HG03575 (cell line): Measurements from ENCODE around the gene ALCAM.
"Not testable (repeated sequence)": the region's sequence is repeated elsewhere in the genome, so short reads cannot be mapped to it uniquely, and the experiment has no call there.

Source experiments
- ATAC-seq: cut with Tn5 transposase; IDR thresholded peaks from one replicate; pipeline ENCODE4 v1.9.1; 2021; ENCODE audit not compliant: unreplicated experiment, insufficient number of reproducible peaks, low FRiP score; ENCODE audit errors: extremely low read depth

The ALCAM gene

GRCh38 chr3:105385179-105385578 is 18.5 kb downstream of the ALCAM start:
- ATAC-seq: no peak

- peak; percentile 45 for ATAC-seq
Observed at GRCh38 chr3:105385819-105386508, 19.3 kb downstream of the ALCAM start.

GRCh38 chr3:105387122-105387751 is 20.5 kb downstream of the ALCAM start:
- ATAC-seq: no peak

GRCh38 chr3:105388176-105388575 is 21.5 kb downstream of the ALCAM start:
- no peak for ATAC-seq

GRCh38 chr3:105389759-105390158 is 23.1 kb downstream of the ALCAM start:
- not testable (repeated sequence) for ATAC-seq

- not testable (repeated sequence) for ATAC-seq
Observed at GRCh38 chr3:105392598-105392997, 25.9 kb downstream of the ALCAM start.

GRCh38 chr3:105394177-105394576 is 27.5 kb downstream of the ALCAM start:
- no peak for ATAC-seq

- ATAC-seq: no peak
Observed at GRCh38 chr3:105397974-105398373, 31.3 kb downstream of the ALCAM start.

GRCh38 chr3:105398437-105398836 is 31.7 kb downstream of the ALCAM start:
- no peak for ATAC-seq

- ATAC-seq: no peak
Observed at GRCh38 chr3:105399062-105399461, 32.4 kb downstream of the ALCAM start.

- ATAC-seq: no peak
Observed at GRCh38 chr3:105399611-105400010, 32.9 kb downstream of the ALCAM start.

- ATAC-seq: no peak
Observed at GRCh38 chr3:105401254-105401653, 34.5 kb downstream of the ALCAM start.

- ATAC-seq: no peak
Observed at GRCh38 chr3:105401691-105402149, 35.0 kb downstream of the ALCAM start.

- ATAC-seq: no peak
Observed at GRCh38 chr3:105402287-105402801, 35.6 kb downstream of the ALCAM start.

GRCh38 chr3:105403034-105403433 is 36.3 kb downstream of the ALCAM start:
- not testable (repeated sequence) for ATAC-seq

GRCh38 chr3:105406268-105406667 is 39.6 kb downstream of the ALCAM start:
- no peak for ATAC-seq

GRCh38 chr3:105409364-105409763 is 42.7 kb downstream of the ALCAM start:
- no peak for ATAC-seq

GRCh38 chr3:105413343-105413887 is 46.7 kb downstream of the ALCAM start:
- ATAC-seq: no peak

GRCh38 chr3:105414841-105415240 is 48.1 kb downstream of the ALCAM start:
- no peak for ATAC-seq

- no peak for ATAC-seq
Observed at GRCh38 chr3:105415951-105416350, 49.2 kb downstream of the ALCAM start.
